Spleen (tissue), 7 donors: ENCODE measurements around the gene SLC41A3.

Experiments
- POLR2A ChIP-seq, 3 donors: fragments of 450-650 bp; IDR thresholded peaks; one replicate each; pipeline ENCODE4 v1.5.1; 2017; ENCODE audit warnings: antibody characterized with exemption in 3 of 3, mild to moderate bottlenecking in 1 of 3
- TF ChIP-seq, protein P1 (sequence below), 11 experiments: fragments of 200-600 bp in 7 of 11; fragments of 450-650 bp in 4 of 11; sonication (generic) in 4 of 11; IDR thresholded peaks in 8 of 11; conservative IDR thresholded peaks in 3 of 11; 1 replicate in 7 of 11; 2 replicates in 4 of 11; pipeline versions ENCODE4 v1.4.0 to v1.8.0; 2016 to 2021; ENCODE audit warnings: antibody characterized with exemption in 11 of 11, inconsistent platforms in 4 of 11, mild to moderate bottlenecking in 1 of 11
- donor health status: DM: no; HTN: no; CAD: no; lungs with moderate emphysema.
- donor health status: DM: no; HTN: no; CAD: no.
- donor health status: DM: no; HTN: no; CAD: no.

DNA sequence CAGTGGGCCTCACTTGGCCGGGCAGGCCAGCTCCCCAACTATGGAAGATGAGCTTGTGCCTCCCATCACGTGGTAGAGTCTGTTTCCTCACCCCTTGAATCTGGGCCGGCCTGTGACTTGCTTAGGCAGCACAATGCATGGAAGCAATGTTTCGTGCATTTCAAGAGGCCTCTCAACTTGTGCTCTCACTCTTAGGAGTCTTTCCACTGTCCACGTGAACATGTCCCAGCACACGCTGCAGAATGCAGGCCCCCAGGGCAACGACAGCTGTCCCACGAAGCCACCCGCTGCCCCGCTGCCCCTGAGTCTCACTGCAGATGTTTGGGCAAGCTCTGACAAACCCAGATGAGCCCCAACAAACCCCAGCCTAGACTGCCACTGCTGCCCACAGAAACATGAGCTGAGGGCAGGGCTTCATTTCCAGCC is 27.2 kb upstream of the SLC41A3 start:
- TF ChIP-seq, protein P1, sequence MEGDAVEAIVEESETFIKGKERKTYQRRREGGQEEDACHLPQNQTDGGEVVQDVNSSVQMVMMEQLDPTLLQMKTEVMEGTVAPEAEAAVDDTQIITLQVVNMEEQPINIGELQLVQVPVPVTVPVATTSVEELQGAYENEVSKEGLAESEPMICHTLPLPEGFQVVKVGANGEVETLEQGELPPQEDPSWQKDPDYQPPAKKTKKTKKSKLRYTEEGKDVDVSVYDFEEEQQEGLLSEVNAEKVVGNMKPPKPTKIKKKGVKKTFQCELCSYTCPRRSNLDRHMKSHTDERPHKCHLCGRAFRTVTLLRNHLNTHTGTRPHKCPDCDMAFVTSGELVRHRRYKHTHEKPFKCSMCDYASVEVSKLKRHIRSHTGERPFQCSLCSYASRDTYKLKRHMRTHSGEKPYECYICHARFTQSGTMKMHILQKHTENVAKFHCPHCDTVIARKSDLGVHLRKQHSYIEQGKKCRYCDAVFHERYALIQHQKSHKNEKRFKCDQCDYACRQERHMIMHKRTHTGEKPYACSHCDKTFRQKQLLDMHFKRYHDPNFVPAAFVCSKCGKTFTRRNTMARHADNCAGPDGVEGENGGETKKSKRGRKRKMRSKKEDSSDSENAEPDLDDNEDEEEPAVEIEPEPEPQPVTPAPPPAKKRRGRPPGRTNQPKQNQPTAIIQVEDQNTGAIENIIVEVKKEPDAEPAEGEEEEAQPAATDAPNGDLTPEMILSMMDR (IDR thresholded peaks at IDR 0.05 in 8 of 11, conservative IDR thresholded peaks at IDR 0.05 in 3 of 11): no peak
- no peak for TF ChIP-seq POLR2A (IDR thresholded peaks at IDR 0.05)
